HG03558 (cell line): Measurements from ENCODE around the gene NUDT4B.
"Not testable (repeated sequence)": the region's sequence is repeated elsewhere in the genome, so short reads cannot be mapped to it uniquely, and the experiment has no call there.

Experiments
- ATAC-seq: cut with Tn5 transposase; IDR thresholded peaks from one replicate; pipeline ENCODE4 v1.9.1; 2021; ENCODE audit warnings: moderate number of reproducible peaks; ENCODE audit not compliant: unreplicated experiment; ENCODE audit errors: extremely low read depth

NUDT4B gene

GRCh38 chr1:148791543-148792099 lies 43.0 kb downstream of the NUDT4B start:
- ATAC-seq, result not testable (repeated sequence)

GRCh38 chr1:148793762-148794332 lies 45.3 kb downstream of the NUDT4B start:
- ATAC-seq, result not testable (repeated sequence)
